H1 (cell line): Measurements from ENCODE around the gene RMDN2. TPM values are rescaled to one million over a fixed set of nuclear protein-coding genes. Genes with fewer than 3 reads are reported as not detected.

Experiments used
- CTCF ChIA-PET: fragments of 300-600 bp; sonication (Branson Sonifier 250); formaldehyde crosslinking; loops from one replicate; lab custom pipeline; 2021; ENCODE audit not compliant: partially characterized antibody; lab: Charles Lee
- POLR2A ChIA-PET: fragments of 300-600 bp; sonication (Branson Sonifier 250); formaldehyde crosslinking; loops from one replicate; lab custom pipeline; 2021; ENCODE audit warnings: inconsistent platforms; ENCODE audit not compliant: partially characterized antibody; lab: Charles Lee
- DNase-seq, 2 experiments: peaks; one replicate each; pipeline versions ENCODE4 v3.0.0 to v3.0.0-alpha.2; 2010 to 2022; ENCODE audit warnings: low spot score in 2 of 2, low read depth in 1 of 2, mixed read lengths in 1 of 2
- FAIRE-seq: peaks from 2 replicates; lab custom pipeline; 2011; peaks lifted over from hg19 to GRCh38; lab: Jason Lieb, UNC
- H2AFZ ChIP-seq: 2 replicates; pipeline ENCODE4 v1.8.1; 2012; ENCODE audit warnings: low read length, inconsistent platforms
- H2AK5ac ChIP-seq: 2 replicates; pipeline ENCODE4 v1.6.1; 2013; ENCODE audit warnings: low read depth, low read length
- H2BK120ac ChIP-seq: replicated peaks from 2 replicates; pipeline ENCODE3; 2013; ENCODE audit warnings: low read depth, low read length, inconsistent platforms
- H2BK12ac ChIP-seq: 2 replicates; pipeline ENCODE4 v1.6.1; 2013; ENCODE audit warnings: low read depth, low read length
- H2BK15ac ChIP-seq: 2 replicates; pipeline ENCODE4 v1.6.1; 2013; ENCODE audit warnings: low read length
- H2BK20ac ChIP-seq: 2 replicates; pipeline ENCODE4 v1.6.1; 2013; ENCODE audit warnings: low read length
- H2BK5ac ChIP-seq: 2 replicates; pipeline ENCODE4 v1.6.1; 2013; ENCODE audit warnings: low read depth, low read length
- H3K14ac ChIP-seq: 2 replicates; pipeline ENCODE4 v1.6.1; 2013; ENCODE audit warnings: inconsistent platforms; ENCODE audit not compliant: insufficient read length
- H3K18ac ChIP-seq: 2 replicates; pipeline ENCODE4 v1.6.1; 2013; ENCODE audit warnings: low read length; ENCODE audit errors: extremely low read depth
- H3K23ac ChIP-seq: 2 replicates; pipeline ENCODE4 v1.6.1; 2013; ENCODE audit warnings: inconsistent platforms; ENCODE audit not compliant: insufficient read length
- H3K23me2 ChIP-seq: 2 replicates; pipeline ENCODE4 v1.6.1; 2013; ENCODE audit warnings: low read depth, low read length
- H3K27ac ChIP-seq: 2 replicates; pipeline ENCODE4 v1.6.1; 2011; ENCODE audit warnings: low read depth, low read length, inconsistent platforms
- H3K27me3 ChIP-seq, 4 experiments: replicated peaks in 1 of 4; 1 replicate in 1 of 4; 2 replicates in 3 of 4; pipeline versions ENCODE4 v1.6.1 to v1.8.1; 2011 to 2013; ENCODE audit warnings: low read length in 3 of 4, mild to moderate bottlenecking in 3 of 4, inconsistent platforms in 2 of 4, mixed read lengths in 2 of 4, moderate library complexity in 1 of 4; ENCODE audit not compliant: control insufficient read depth in 3 of 4, insufficient read depth in 3 of 4; ENCODE audit errors: extremely low read depth in 1 of 4
- H3K36me3 ChIP-seq, 4 experiments: 2 replicates each; pipeline versions ENCODE4 v1.6.1 to v1.8.1; 2011 to 2013; ENCODE audit warnings: mild to moderate bottlenecking in 4 of 4, low read length in 3 of 4, moderate library complexity in 2 of 4, control low read depth in 1 of 4, inconsistent platforms in 1 of 4; ENCODE audit not compliant: insufficient read depth in 4 of 4, control insufficient read depth in 2 of 4
- H3K4ac ChIP-seq: replicated peaks from 2 replicates; pipeline ENCODE3; 2013; ENCODE audit warnings: low read length, low read depth, mixed read lengths, inconsistent platforms; ENCODE audit not compliant: insufficient read length
- H3K4me1 ChIP-seq, 4 experiments: replicated peaks in 1 of 4; 1 replicate in 1 of 4; 2 replicates in 3 of 4; pipeline versions ENCODE4 v1.6.1 to v1.8.1; 2011 to 2013; ENCODE audit warnings: low read length in 3 of 4, inconsistent platforms in 2 of 4, mixed read lengths in 1 of 4; ENCODE audit not compliant: insufficient read depth in 4 of 4, control insufficient read depth in 3 of 4
- H3K4me2 ChIP-seq, 2 experiments: 2 replicates each; pipeline versions ENCODE4 v1.6.1 to v1.8.1; 2011 to 2013; ENCODE audit warnings: low read depth in 2 of 2, low read length in 2 of 2, control low read depth in 1 of 2, inconsistent platforms in 1 of 2, mild to moderate bottlenecking in 1 of 2; ENCODE audit not compliant: insufficient read depth in 1 of 2
- H3K4me3 ChIP-seq, 4 experiments: fragments of 200-600, 300-600 bp in 1 of 4; sonication (generic), shearing (Covaris generic), sonication (Bioruptor Twin) in 1 of 4; 2 replicates each; pipeline versions ENCODE4 v1.5.1 to v1.8.1; 2011 to 2016; ENCODE audit warnings: low read length in 4 of 4, low read depth in 3 of 4, control low read depth in 2 of 4, inconsistent platforms in 2 of 4, mild to moderate bottlenecking in 2 of 4, mixed read lengths in 1 of 4, moderate library complexity in 1 of 4; ENCODE audit not compliant: insufficient read depth in 2 of 4; ENCODE audit errors: extremely low read depth in 1 of 4
- H3K56ac ChIP-seq: replicated peaks from 2 replicates; pipeline ENCODE3; 2013; ENCODE audit warnings: low read depth, mild to moderate bottlenecking, mixed read lengths, low read length, inconsistent platforms; ENCODE audit not compliant: insufficient read length
- H3K79me1 ChIP-seq: 2 replicates; pipeline ENCODE4 v1.6.1; 2013; ENCODE audit warnings: low read depth, low read length, control low read depth
- H3K79me2 ChIP-seq, 2 experiments: 2 replicates each; pipeline versions ENCODE4 v1.6.1 to v1.8.1; 2012 to 2013; ENCODE audit warnings: low read length in 2 of 2, mild to moderate bottlenecking in 2 of 2, inconsistent platforms in 1 of 2; ENCODE audit not compliant: insufficient read depth in 2 of 2, control insufficient read depth in 1 of 2
- H3K9ac ChIP-seq, 4 experiments: replicated peaks in 1 of 4; 1 replicate in 1 of 4; 2 replicates in 3 of 4; pipeline versions ENCODE4 v1.6.1 to v1.8.1; 2011 to 2013; ENCODE audit warnings: low read depth in 3 of 4, low read length in 3 of 4, control low read depth in 2 of 4, mild to moderate bottlenecking in 2 of 4, moderate library complexity in 2 of 4, inconsistent platforms in 1 of 4; ENCODE audit errors: extremely low read depth in 1 of 4
- H3K9me3 ChIP-seq, 2 experiments: 2 replicates each; pipeline versions ENCODE4 v1.6.1 to v1.8.1; 2012 to 2013; ENCODE audit warnings: mild to moderate bottlenecking in 2 of 2, moderate library complexity in 2 of 2, control low read depth in 1 of 2, inconsistent platforms in 1 of 2, low read depth in 1 of 2, low read length in 1 of 2, mixed read lengths in 1 of 2; ENCODE audit not compliant: insufficient read depth in 2 of 2
- H4K20me1 ChIP-seq, 2 experiments: replicated peaks in 1 of 2; 2 replicates each; pipeline versions ENCODE3 to v1.8.1; 2011 to 2013; ENCODE audit warnings: inconsistent platforms in 2 of 2, low read length in 2 of 2, mild to moderate bottlenecking in 1 of 2; ENCODE audit not compliant: insufficient read depth in 2 of 2, control insufficient read depth in 1 of 2
- H4K5ac ChIP-seq: 2 replicates; pipeline ENCODE4 v1.6.1; 2013; ENCODE audit warnings: low read length, low read depth, mixed read lengths, inconsistent platforms; ENCODE audit not compliant: insufficient read length
- H4K8ac ChIP-seq: 2 replicates; pipeline ENCODE4 v1.8.0; 2013; ENCODE audit warnings: mild to moderate bottlenecking, moderate library complexity, low read length, inconsistent platforms; ENCODE audit not compliant: insufficient read depth; ENCODE audit errors: extremely low read depth
- H4K91ac ChIP-seq: replicated peaks from 2 replicates; pipeline ENCODE3; 2013; ENCODE audit warnings: low read length, mixed read lengths, inconsistent platforms; ENCODE audit not compliant: insufficient read length
- GABPA ChIP-seq: IDR thresholded peaks from 2 replicates; pipeline ENCODE4 v1.6.1; 2011; ENCODE audit warnings: mild to moderate bottlenecking, low read length, moderate library complexity, borderline replicate concordance; ENCODE audit not compliant: insufficient read depth
- TAF7 ChIP-seq: optimal IDR thresholded peaks from 2 replicates; pipeline ENCODE3; 2011; ENCODE audit warnings: low read depth, mild to moderate bottlenecking, inconsistent platforms, low read length, moderate library complexity, borderline replicate concordance
- WGBS, 2 experiments: shearing (Covaris generic) in 1 of 2; methylation state at CpG; one replicate each; pipeline versions ENCODE4 v1.1.6 to v1.1.7; 2013 to 2015; ENCODE audit warnings: low lambda C conversion rate in 2 of 2, mixed read lengths in 2 of 2, inconsistent platforms in 1 of 2, low coverage in 1 of 2, missing lambda C conversion rate in 1 of 2; ENCODE audit not compliant: insufficient replicate concordance in 2 of 2, insufficient coverage in 1 of 2, insufficient read length in 1 of 2; ENCODE audit errors: extremely low coverage in 1 of 2, missing lambda C conversion rate in 1 of 2; 5-methylcytosine and 5-hydroxymethylcytosine counted together
- polyA plus RNA-seq, 7 experiments: library from polyadenylated mRNA; depleted of rRNA in 3 of 7; stranded (reverse) in 5 of 7; unstranded in 2 of 7; fragments of >200 nt in 5 of 7; fragments of 200-250 nt in 2 of 7; gene quantifications; 1 replicate in 5 of 7; 2 replicates in 1 of 7; 4 replicates in 1 of 7; pipeline versions ENCODE4 v1.2.1 to v1.2.3, GENCODE V29; 2011 to 2013; ENCODE audit warnings: missing spikeins in 2 of 7, mixed read lengths in 2 of 7
- total RNA-seq: library from RNA; stranded (reverse); fragmentation: NEBNext Ultra II Directional; extraction: Animal tissue kit (Norgen Biotek cat#: 25700); gene quantifications from 2 replicates; pipeline ENCODE4 v1.2.1, GENCODE V29; 2021

RMDN2 gene
- total and polyA plus RNA-seq, 2 of the 8 experiments (the other 6 are each of a cell fraction or from before 2014, with no cell fraction given) = 0.53 to 3.0 TPM

GRCh38 chr2:37919631-37920032, 5.5 kb upstream of the RMDN2 start:
- no peak overlapping the region for H4K8ac ChIP-seq
- H3K14ac ChIP-seq = no peak overlapping the region
- H2BK5ac ChIP-seq = no peak overlapping the region
- no peak overlapping the region for H3K56ac ChIP-seq
- TF ChIP-seq TAF7 = no peak
- no peak for TF ChIP-seq GABPA
- peaks cover 0 to 3% (median 1%) of the 10 kb centered on the region in 4 experiments; a peak in 1 of 7 replicates for H3K27me3 ChIP-seq
- H3K9ac ChIP-seq = no peak overlapping the region
- 93% methylated on average over 2 of the region's 2 CpGs; no CpG with 5 or more reads in 1 of the 2 experiments for WGBS, 2 experiments
- H3K4me1 ChIP-seq = no peaks in the 10 kb centered on the region
- no peak overlapping the region for H3K27ac ChIP-seq
- no peak for FAIRE-seq
- no peaks in the 10 kb centered on the region for H3K79me1 ChIP-seq
- CTCF ChIA-PET = no interaction called here
- no peak overlapping the region for H3K18ac ChIP-seq
- no peak overlapping the region for H2BK15ac ChIP-seq
- no peak overlapping the region for H4K5ac ChIP-seq
- no peak overlapping the region for H3K23ac ChIP-seq
- peaks cover under 1% of the 10 kb centered on the region for H3K23me2 ChIP-seq
- no peaks in the 10 kb centered on the region for H3K9me3 ChIP-seq
- no peak overlapping the region for H2AFZ ChIP-seq
- H3K4ac ChIP-seq = no peak overlapping the region
- H2BK20ac ChIP-seq = no peak overlapping the region
- no peak overlapping the region for H3K4me2 ChIP-seq
- POLR2A ChIA-PET = no interaction called here
- H3K79me2 ChIP-seq = no peaks in the 10 kb centered on the region
- H2AK5ac ChIP-seq = no peak overlapping the region
- H3K36me3 ChIP-seq = no peaks in the 10 kb centered on the region
- H2BK120ac ChIP-seq = no peak overlapping the region
- DNase-seq = no peak
- H3K4me3 ChIP-seq = no peak overlapping the region
- no peak overlapping the region for H4K91ac ChIP-seq
- no peak overlapping the region for H2BK12ac ChIP-seq
- H4K20me1 ChIP-seq = no peaks in the 10 kb centered on the region
